K562 (cell line): ENCODE measurements around the gene GJB4. TPM values are rescaled to one million over a fixed set of nuclear protein-coding genes. Genes with fewer than 3 reads are reported as not detected.
"Not testable (repeated sequence)": the region's sequence is repeated elsewhere in the genome, so short reads cannot be mapped to it uniquely, and the experiment has no call there.

ENCODE experiments used
- ATAC-seq: fragments of 200-7000 bp; cut with Tn5 transposase; 3 replicates; pipeline ENCODE4 v1.9.1; 2020; ENCODE audit warnings: moderate library complexity
- BruUV-seq: library from RNA; stranded (reverse); fragments of 400-500 nt; replicated peaks from 2 replicates; lab custom pipeline; 2021; lab: Mats Ljungman, UMichigan
- CTCF ChIA-PET: fragments of 300-600 bp; formaldehyde crosslinking; extraction: SDS; loops from one replicate; lab custom pipeline; 2021; ENCODE audit warnings: low intra/inter-chr PET ratio; lab: Yijun Ruan, JAX
- POLR2A ChIA-PET: fragments of 300-600, 350-650 bp; sonication (Branson Sonifier 250); formaldehyde crosslinking; extraction: SDS; loops from one replicate; lab custom pipeline; 2021; ENCODE audit warnings: antibody characterized with exemption, inconsistent platforms; lab: Yijun Ruan, JAX
- DNase-seq, 4 experiments: peaks; one replicate each; pipeline versions ENCODE4 v3.0.0 to v3.0.0-alpha.2; 2011 to 2018; ENCODE audit warnings: low spot score in 3 of 4, mixed read lengths in 3 of 4; ENCODE audit errors: extremely low read depth in 1 of 4
- FAIRE-seq: peaks from 2 replicates; lab custom pipeline; 2011; peaks lifted over from hg19 to GRCh38; lab: Jason Lieb, UNC
- H2AFZ ChIP-seq: 2 replicates; pipeline ENCODE4 v1.6.0; 2011; ENCODE audit warnings: low read depth, low read length, control low read depth, inconsistent platforms
- H3K27ac ChIP-seq: fragments of 200-600 bp; 3 replicates; pipeline ENCODE4 v1.8.0; 2011; ENCODE audit warnings: low read depth, mild to moderate bottlenecking, control low read depth, inconsistent platforms, low read length, moderate library complexity, mixed read lengths; ENCODE audit errors: extremely low read depth
- H3K27me3 ChIP-seq, 2 experiments: fragments of 300-600 bp in 1 of 2; 2 replicates in 1 of 2; 3 replicates in 1 of 2; pipeline versions ENCODE4 v1.6.0 to v1.8.0; 2011; ENCODE audit warnings: inconsistent platforms in 2 of 2, low read length in 2 of 2, mild to moderate bottlenecking in 1 of 2, mixed read lengths in 1 of 2, moderate library complexity in 1 of 2; ENCODE audit not compliant: control insufficient read depth in 2 of 2, insufficient read depth in 2 of 2
- H3K36me3 ChIP-seq: fragments of 300-600 bp; 3 replicates; pipeline ENCODE4 v1.8.0; 2011; ENCODE audit warnings: mild to moderate bottlenecking, low read length, inconsistent platforms; ENCODE audit not compliant: control insufficient read depth, insufficient read depth
- H3K4me1 ChIP-seq, 2 experiments: fragments of 200-600 bp in 1 of 2; replicated peaks in 1 of 2; 2 replicates in 1 of 2; 3 replicates in 1 of 2; pipeline versions ENCODE4 v1.5.1 to v1.8.0; 2011; ENCODE audit warnings: inconsistent platforms in 2 of 2, low read length in 2 of 2, mild to moderate bottlenecking in 1 of 2, mixed read lengths in 1 of 2, moderate library complexity in 1 of 2; ENCODE audit not compliant: control insufficient read depth in 2 of 2, insufficient read depth in 2 of 2
- H3K4me2 ChIP-seq: 2 replicates; pipeline ENCODE4 v1.6.1; 2011; ENCODE audit warnings: low read length, control low read depth, inconsistent platforms, mixed read lengths; ENCODE audit not compliant: insufficient read depth
- H3K4me3 ChIP-seq: fragments of 200-600 bp; sonication (generic), shearing (Covaris generic); 2 replicates; pipeline ENCODE4 v1.5.1; 2016; ENCODE audit warnings: control low read depth, inconsistent platforms
- H3K79me2 ChIP-seq: fragments of 200-600 bp; 3 replicates; pipeline ENCODE4 v1.8.0; 2011; ENCODE audit warnings: low read length, inconsistent platforms; ENCODE audit not compliant: control insufficient read depth, insufficient read depth
- H3K9ac ChIP-seq, 2 experiments: 2 replicates each; pipeline versions ENCODE4 v1.6.0 to v1.6.1; 2011; ENCODE audit warnings: low read depth in 2 of 2, low read length in 2 of 2, control low read depth in 1 of 2, inconsistent platforms in 1 of 2, mild to moderate bottlenecking in 1 of 2, mixed read lengths in 1 of 2; ENCODE audit not compliant: insufficient read depth in 1 of 2
- H3K9me1 ChIP-seq: one replicate; pipeline ENCODE4 v1.6.0; 2011; ENCODE audit warnings: inconsistent platforms, mild to moderate bottlenecking, low read length, moderate library complexity; ENCODE audit not compliant: control insufficient read depth, insufficient read depth
- H3K9me3 ChIP-seq: replicated peaks from 2 replicates; pipeline ENCODE4 v1.5.1; 2011; ENCODE audit warnings: low read depth, low read length, inconsistent platforms; ENCODE audit not compliant: control insufficient read depth, insufficient read depth
- H4K20me1 ChIP-seq: replicated peaks from 2 replicates; pipeline ENCODE4 v1.6.1; 2011; ENCODE audit warnings: low read length, inconsistent platforms, mixed read lengths; ENCODE audit not compliant: control insufficient read depth, insufficient read depth
- ZNF146 ChIP-seq: IDR thresholded peaks from one replicate; pipeline ENCODE4 v1.6.1; 2018; ENCODE audit warnings: missing compliant biosample characterization; ENCODE audit not compliant: unreplicated experiment
- WGBS: fragments of 100-300 bp; shearing (Covaris generic); methylation state at CpG from one replicate; pipeline ENCODE4 v1.1.6; 2016; ENCODE audit warnings: low coverage, mixed read lengths; ENCODE audit not compliant: insufficient coverage; ENCODE audit errors: missing lambda C conversion rate; 5-methylcytosine and 5-hydroxymethylcytosine counted together
- in situ Hi-C: fragments of 300-500 bp; cut with MboI; formaldehyde crosslinking; loops from 4 replicates; pipeline ENCODE4 v1.15.0; 2018; ENCODE audit warnings: inconsistent platforms, mixed read lengths
- intact Hi-C: fragments of 100-400 bp; cut with micrococcal nuclease; formaldehyde crosslinking; loops from 2 replicates; pipeline ENCODE4 v1.14.2; 2022
- polyA plus RNA-seq, 8 experiments: library from polyadenylated mRNA; depleted of rRNA in 4 of 8; stranded (reverse) in 5 of 8; unstranded in 3 of 8; fragments of >200 nt; fragmentation: Nextera tagmentation in 2 of 8; fragmentation: Illumina TruSeq in 1 of 8; extraction: Ambion mirVana in 2 of 8; extraction: Trizol in 1 of 8; gene quantifications; 2 replicates each; pipeline versions ENCODE4 v1.2.1 to v1.2.3, GENCODE V29; 2011 to 2014; ENCODE audit warnings: inconsistent platforms in 1 of 8, missing spikeins in 1 of 8
- total RNA-seq, 7 experiments: library from RNA; depleted of rRNA in 6 of 7; stranded (reverse); fragments of >200 nt in 6 of 7; fragmentation: Illumina TruSeq in 2 of 7; extraction: Trizol in 2 of 7; gene quantifications; 2 replicates each; pipeline versions ENCODE4 v1.2.1 to v1.2.3, GENCODE V29; 2011 to 2021; ENCODE audit warnings: low replicate concordance in 1 of 7

GJB4 gene
- total and polyA plus RNA-seq, 9 of the 15 experiments (the other 6 are each of a cell fraction or from before 2014, with no cell fraction given) = 0.03 TPM; not detected in 8

DNA sequence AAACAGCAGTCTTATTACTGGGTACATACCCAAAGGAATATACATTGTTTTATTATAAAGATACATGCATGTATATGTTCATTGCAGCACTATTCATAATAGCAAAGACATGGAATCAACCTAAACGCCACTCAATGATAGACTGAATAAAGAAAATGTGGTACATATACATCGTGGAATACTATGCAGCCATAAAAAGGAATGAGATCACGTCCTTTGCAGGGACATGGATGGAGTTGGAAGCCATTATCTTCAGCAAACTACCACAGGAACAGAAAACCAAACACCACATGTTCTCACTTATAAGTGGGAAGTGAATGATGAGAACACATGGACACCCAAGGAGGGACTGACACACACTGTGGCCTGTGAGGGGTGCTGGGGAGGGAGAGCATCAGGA, 51.2 kb downstream of the GJB4 start:
- H4K20me1 ChIP-seq, H3K4me1 ChIP-seq, POLR2A ChIA-PET, CTCF ChIA-PET, H3K9me1 ChIP-seq, H3K9me3 ChIP-seq, H3K27ac ChIP-seq, in situ Hi-C loops, H3K9ac ChIP-seq, BruUV-seq, H3K36me3 ChIP-seq, FAIRE-seq, intact Hi-C loops, H3K4me2 ChIP-seq, DNase-seq, H3K27me3 ChIP-seq, H3K79me2 ChIP-seq, H3K4me3 ChIP-seq, H2AFZ ChIP-seq, ATAC-seq: not testable (repeated sequence)
- peak; percentile 85 for TF ChIP-seq ZNF146 (CRISPR knock-in tag)
- 2% methylated on average over 3 of the region's 3 CpGs for WGBS

Other genes with a start within 250 kb of the GJB4 start
- gene GJB5, start 4.7 kb upstream of the GJB4 start, total RNA-seq (2014; rRNA removed) = not detected in 2 replicates
- gene GJB5, start 4.7 kb upstream of the GJB4 start, total RNA-seq (2014; rRNA removed; fragmentation: Illumina TruSeq; extraction: Trizol) = not detected in 2 replicates
- not detected in 2 replicates for gene GJB5, start 4.7 kb upstream of the GJB4 start, total RNA-seq (2015; rRNA removed; fragmentation: Illumina TruSeq; extraction: Trizol)
- not detected in 2 replicates for gene GJB5, start 4.7 kb upstream of the GJB4 start, total RNA-seq (2021)
- gene GJB5, start 4.7 kb upstream of the GJB4 start, polyA plus RNA-seq (2011; rRNA removed) = not detected in 2 replicates
- not detected in 2 replicates for gene GJB5, start 4.7 kb upstream of the GJB4 start, polyA plus RNA-seq (2014; fragmentation: Illumina TruSeq; extraction: Trizol)
- under 1 TPM in 1 of 2 experiments, not detected in 1; 0.04 TPM for gene GJB5, start 4.7 kb upstream of the GJB4 start, polyA plus RNA-seq (2014; fragmentation: Nextera tagmentation; extraction: Ambion mirVana)
- not detected in 2 replicates for gene GJB5, start 4.7 kb upstream of the GJB4 start, polyA plus RNA-seq (2014; rRNA removed)
- not detected in 2 replicates for gene GJB3, start 21.5 kb downstream of the GJB4 start, total RNA-seq (2014; rRNA removed)
- not detected in 2 replicates for gene GJB3, start 21.5 kb downstream of the GJB4 start, total RNA-seq (2014; rRNA removed; fragmentation: Illumina TruSeq; extraction: Trizol)
- gene GJB3, start 21.5 kb downstream of the GJB4 start, total RNA-seq (2015; rRNA removed; fragmentation: Illumina TruSeq; extraction: Trizol) = not detected in 2 replicates
- not detected in 2 replicates for gene GJB3, start 21.5 kb downstream of the GJB4 start, total RNA-seq (2021)
- gene GJB3, start 21.5 kb downstream of the GJB4 start, polyA plus RNA-seq (2011; rRNA removed) = not detected in 2 replicates
- not detected in 2 replicates for gene GJB3, start 21.5 kb downstream of the GJB4 start, polyA plus RNA-seq (2014; fragmentation: Illumina TruSeq; extraction: Trizol)
- not detected for gene GJB3, start 21.5 kb downstream of the GJB4 start, polyA plus RNA-seq (2014; fragmentation: Nextera tagmentation; extraction: Ambion mirVana)
- not detected in 2 replicates for gene GJB3, start 21.5 kb downstream of the GJB4 start, polyA plus RNA-seq (2014; rRNA removed)
- gene GJA4, start 33.3 kb downstream of the GJB4 start, total RNA-seq (2014; rRNA removed) = 0.08 TPM in 1 of 2 replicates, not detected in the other
- gene GJA4, start 33.3 kb downstream of the GJB4 start, total RNA-seq (2014; rRNA removed; fragmentation: Illumina TruSeq; extraction: Trizol) = not detected in 2 replicates
- not detected in 2 replicates for gene GJA4, start 33.3 kb downstream of the GJB4 start, total RNA-seq (2015; rRNA removed; fragmentation: Illumina TruSeq; extraction: Trizol)
- 0.16 TPM in 1 of 2 replicates, not detected in the other for gene GJA4, start 33.3 kb downstream of the GJB4 start, total RNA-seq (2021)
- 0.05 and 0.24 TPM in 2 replicates for gene GJA4, start 33.3 kb downstream of the GJB4 start, polyA plus RNA-seq (2011; rRNA removed)
- 0.10 TPM in 1 of 2 replicates, not detected in the other for gene GJA4, start 33.3 kb downstream of the GJB4 start, polyA plus RNA-seq (2014; fragmentation: Illumina TruSeq; extraction: Trizol)
- not detected for gene GJA4, start 33.3 kb downstream of the GJB4 start, polyA plus RNA-seq (2014; fragmentation: Nextera tagmentation; extraction: Ambion mirVana)
- gene GJA4, start 33.3 kb downstream of the GJB4 start, polyA plus RNA-seq (2014; rRNA removed) = not detected in 2 replicates
- gene SMIM12, start 100.0 kb downstream of the GJB4 start, total RNA-seq (2014; rRNA removed) = 63.5 and 83.3 TPM in 2 replicates
- gene SMIM12, start 100.0 kb downstream of the GJB4 start, total RNA-seq (2014; rRNA removed; fragmentation: Illumina TruSeq; extraction: Trizol) = 57.7 and 63.9 TPM in 2 replicates
- gene SMIM12, start 100.0 kb downstream of the GJB4 start, total RNA-seq (2015; rRNA removed; fragmentation: Illumina TruSeq; extraction: Trizol) = 66.7 and 68.0 TPM in 2 replicates
- gene SMIM12, start 100.0 kb downstream of the GJB4 start, total RNA-seq (2021) = 71.4 and 72.3 TPM in 2 replicates
- 46.8 and 56.1 TPM in 2 replicates for gene SMIM12, start 100.0 kb downstream of the GJB4 start, polyA plus RNA-seq (2011; rRNA removed)
- 91.7 and 112 TPM in 2 replicates for gene SMIM12, start 100.0 kb downstream of the GJB4 start, polyA plus RNA-seq (2014; fragmentation: Illumina TruSeq; extraction: Trizol)
- 10 to 100 TPM; 51.7 to 54.1 TPM for gene SMIM12, start 100.0 kb downstream of the GJB4 start, polyA plus RNA-seq (2014; fragmentation: Nextera tagmentation; extraction: Ambion mirVana)
- gene SMIM12, start 100.0 kb downstream of the GJB4 start, polyA plus RNA-seq (2014; rRNA removed) = 63.9 and 84.5 TPM in 2 replicates
- not detected in 2 replicates for gene DLGAP3, start 169.9 kb downstream of the GJB4 start, total RNA-seq (2014; rRNA removed)
- gene DLGAP3, start 169.9 kb downstream of the GJB4 start, total RNA-seq (2014; rRNA removed; fragmentation: Illumina TruSeq; extraction: Trizol) = not detected in 2 replicates
- not detected in 2 replicates for gene DLGAP3, start 169.9 kb downstream of the GJB4 start, total RNA-seq (2015; rRNA removed; fragmentation: Illumina TruSeq; extraction: Trizol)
- 0.07 and 0.18 TPM in 2 replicates for gene DLGAP3, start 169.9 kb downstream of the GJB4 start, total RNA-seq (2021)
- gene DLGAP3, start 169.9 kb downstream of the GJB4 start, polyA plus RNA-seq (2011; rRNA removed) = 0.01 and 0.03 TPM in 2 replicates
- 0.04 TPM in 1 of 2 replicates, not detected in the other for gene DLGAP3, start 169.9 kb downstream of the GJB4 start, polyA plus RNA-seq (2014; fragmentation: Illumina TruSeq; extraction: Trizol)
- not detected for gene DLGAP3, start 169.9 kb downstream of the GJB4 start, polyA plus RNA-seq (2014; fragmentation: Nextera tagmentation; extraction: Ambion mirVana)
- gene DLGAP3, start 169.9 kb downstream of the GJB4 start, polyA plus RNA-seq (2014; rRNA removed) = 0.01 and 0.16 TPM in 2 replicates
- 11.4 and 13.1 TPM in 2 replicates for gene TMEM35B, start 225.6 kb downstream of the GJB4 start, total RNA-seq (2014; rRNA removed)
- 18.9 and 19.8 TPM in 2 replicates for gene TMEM35B, start 225.6 kb downstream of the GJB4 start, total RNA-seq (2014; rRNA removed; fragmentation: Illumina TruSeq; extraction: Trizol)
- gene TMEM35B, start 225.6 kb downstream of the GJB4 start, total RNA-seq (2015; rRNA removed; fragmentation: Illumina TruSeq; extraction: Trizol) = 11.4 and 11.7 TPM in 2 replicates
- gene TMEM35B, start 225.6 kb downstream of the GJB4 start, total RNA-seq (2021) = 15.6 and 17.3 TPM in 2 replicates
- 42.7 and 43.5 TPM in 2 replicates for gene TMEM35B, start 225.6 kb downstream of the GJB4 start, polyA plus RNA-seq (2011; rRNA removed)
- 18.5 and 21.4 TPM in 2 replicates for gene TMEM35B, start 225.6 kb downstream of the GJB4 start, polyA plus RNA-seq (2014; fragmentation: Illumina TruSeq; extraction: Trizol)
- gene TMEM35B, start 225.6 kb downstream of the GJB4 start, polyA plus RNA-seq (2014; fragmentation: Nextera tagmentation; extraction: Ambion mirVana) = 100 to 1,000 TPM; 123 to 142 TPM
- gene TMEM35B, start 225.6 kb downstream of the GJB4 start, polyA plus RNA-seq (2014; rRNA removed) = 21.6 and 21.8 TPM in 2 replicates